AG08395 (cell line): Measurements from ENCODE around the gene DLG5.

Experiments
- DNase-seq: peaks from one replicate; pipeline ENCODE4 v3.0.0; 2012; ENCODE audit warnings: mixed read lengths, low spot score

DLG5 gene

DNA sequence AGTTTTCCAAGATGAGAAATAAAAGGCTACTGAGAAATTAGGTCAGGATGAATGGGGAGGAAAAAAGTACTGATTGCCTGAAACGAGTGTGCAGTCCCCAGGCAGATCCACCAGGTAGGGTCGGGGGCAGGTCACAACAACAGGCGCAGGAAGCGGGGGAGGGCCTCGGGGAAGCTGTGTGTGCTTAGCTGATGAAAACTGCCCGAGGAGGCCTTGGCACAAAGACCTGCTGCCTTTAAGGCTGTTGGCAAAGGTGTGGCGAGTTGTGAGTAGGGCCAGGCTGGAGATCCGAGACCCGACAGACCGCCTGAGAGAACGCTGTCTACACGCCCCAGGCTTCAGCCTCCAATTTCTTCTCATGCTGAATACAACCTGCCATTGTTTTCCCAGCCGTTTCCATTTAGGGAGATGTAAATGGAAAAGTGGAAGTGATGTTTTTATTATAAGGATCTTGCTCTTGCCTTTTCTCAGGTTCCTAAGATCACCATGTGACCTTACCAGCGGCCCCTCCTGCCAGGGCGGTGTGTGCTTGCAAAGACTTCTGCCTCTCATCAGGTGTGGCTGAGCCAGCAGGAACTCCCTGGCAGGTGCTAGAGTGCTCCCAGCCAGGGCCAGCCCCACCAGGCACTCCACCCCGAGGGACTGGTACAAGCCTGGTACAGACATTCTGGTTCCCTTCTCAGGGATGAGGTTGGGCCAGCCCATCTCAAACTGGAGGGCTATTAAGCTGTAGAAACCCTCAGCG is 60.8 kb downstream of the DLG5 start:
- no peak for DNase-seq

DNA sequence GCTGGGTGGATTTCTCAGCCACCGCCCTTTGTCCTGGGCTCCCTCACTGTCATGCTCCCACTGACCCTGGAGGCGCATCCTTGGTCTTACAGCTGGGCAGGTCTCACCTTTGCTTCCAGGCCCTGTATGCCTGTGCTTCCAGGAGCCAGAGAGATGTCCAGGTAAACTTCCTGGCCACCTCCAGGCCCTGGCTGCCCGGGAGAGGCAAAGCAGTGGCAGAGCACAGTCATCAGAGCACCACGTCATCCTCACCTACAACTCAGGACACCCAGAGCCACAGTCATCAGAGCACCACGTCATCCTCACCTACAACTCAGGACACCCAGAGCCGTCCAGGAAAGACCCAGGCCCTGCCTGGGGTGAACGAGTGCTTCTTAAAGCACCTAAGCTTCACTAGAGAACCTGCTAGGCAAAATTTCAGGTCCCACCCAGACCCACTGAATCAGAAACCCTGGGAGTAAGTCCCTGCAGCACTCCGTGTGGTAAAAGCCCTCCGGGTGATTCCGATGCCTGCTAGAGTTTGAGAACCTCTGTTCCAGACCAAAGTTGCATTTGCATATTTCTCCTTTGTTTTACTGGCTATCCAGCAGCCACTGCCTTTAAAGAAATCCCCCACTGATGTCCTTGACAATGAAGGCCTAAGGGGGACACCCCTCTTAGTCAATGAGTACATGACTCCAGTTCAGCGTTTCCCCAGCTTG is 62.3 kb downstream of the DLG5 start:
- no peak for DNase-seq

DNA sequence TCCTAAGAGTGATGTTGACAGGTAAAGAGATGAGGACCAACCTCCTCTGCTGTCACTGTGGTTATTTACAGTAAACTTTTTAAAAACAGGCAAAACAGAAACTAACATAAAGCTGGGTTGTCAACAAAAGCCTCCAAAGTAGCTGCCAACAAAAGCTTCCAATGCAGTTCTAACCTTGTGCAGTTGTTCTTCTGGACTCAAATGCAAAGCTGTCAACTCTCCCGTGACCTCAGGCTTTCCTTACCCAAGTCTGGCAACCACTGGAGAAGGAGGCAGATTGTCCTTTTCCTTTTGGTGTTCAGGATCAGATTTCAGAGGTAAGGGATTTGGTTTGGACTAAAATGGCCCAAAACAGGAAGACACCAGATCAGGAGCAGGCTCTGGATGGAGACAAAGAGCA is 63.1 kb downstream of the DLG5 start:
- DNase-seq, result no peak

DNA sequence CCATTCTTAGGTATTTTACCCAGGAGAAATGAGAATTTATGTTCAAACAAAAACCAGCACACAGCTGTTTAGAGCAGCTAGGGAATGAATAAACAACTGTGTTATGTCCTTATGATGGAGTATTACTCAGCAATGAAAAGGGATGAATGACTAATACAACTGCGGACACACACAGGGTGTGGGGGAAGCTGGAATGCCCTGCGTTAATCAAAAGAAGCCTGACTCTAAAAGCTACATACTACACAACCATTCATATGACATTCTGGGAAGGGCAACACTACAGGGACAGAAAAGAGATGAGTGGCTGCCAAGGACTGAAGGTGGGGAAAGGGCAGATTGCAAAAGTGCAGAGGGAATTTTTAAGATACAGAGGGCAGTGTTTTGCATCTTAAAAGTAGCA is 64.0 kb downstream of the DLG5 start:
- DNase-seq, result no peak

DNA sequence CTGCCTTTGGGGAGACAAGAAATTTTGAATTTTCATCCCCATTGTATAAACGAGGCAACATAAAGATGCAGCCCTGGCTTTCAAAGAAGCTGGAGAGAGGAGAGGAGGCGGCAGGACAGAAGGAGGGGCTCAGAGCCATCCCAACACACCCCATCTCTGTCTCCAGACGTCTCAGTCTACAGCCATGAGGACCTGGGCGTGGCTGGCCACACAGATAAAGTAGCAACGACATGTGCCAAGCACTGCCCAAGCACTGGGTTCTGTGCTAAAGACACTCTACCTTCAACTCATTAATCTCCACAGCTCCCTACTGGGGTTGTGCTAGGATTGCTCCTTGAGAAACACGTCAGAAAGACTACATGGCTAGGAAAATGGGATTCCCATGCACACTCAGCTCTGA is 65.2 kb downstream of the DLG5 start:
- no peak for DNase-seq

DNA sequence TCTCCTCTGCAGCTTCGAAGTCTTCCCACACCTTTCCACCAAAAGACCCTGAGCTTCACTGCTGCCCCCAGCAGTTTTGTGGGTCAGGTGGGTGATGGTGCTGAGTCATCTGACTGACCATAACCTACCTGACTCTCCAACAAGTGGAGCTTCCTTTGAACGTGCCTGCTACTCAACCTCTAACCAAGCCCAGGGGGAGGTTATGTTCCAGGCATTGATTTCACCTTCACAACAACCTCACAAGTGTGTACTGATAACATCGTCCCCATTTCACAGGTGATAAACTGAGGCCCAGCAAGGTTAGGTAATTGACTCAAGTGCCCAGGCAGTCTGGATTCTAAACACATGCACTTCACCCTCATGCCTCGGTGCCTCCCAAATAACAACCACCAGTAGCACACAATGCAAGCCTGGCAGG is 66.7 kb downstream of the DLG5 start:
- DNase-seq, result no peak

DNA sequence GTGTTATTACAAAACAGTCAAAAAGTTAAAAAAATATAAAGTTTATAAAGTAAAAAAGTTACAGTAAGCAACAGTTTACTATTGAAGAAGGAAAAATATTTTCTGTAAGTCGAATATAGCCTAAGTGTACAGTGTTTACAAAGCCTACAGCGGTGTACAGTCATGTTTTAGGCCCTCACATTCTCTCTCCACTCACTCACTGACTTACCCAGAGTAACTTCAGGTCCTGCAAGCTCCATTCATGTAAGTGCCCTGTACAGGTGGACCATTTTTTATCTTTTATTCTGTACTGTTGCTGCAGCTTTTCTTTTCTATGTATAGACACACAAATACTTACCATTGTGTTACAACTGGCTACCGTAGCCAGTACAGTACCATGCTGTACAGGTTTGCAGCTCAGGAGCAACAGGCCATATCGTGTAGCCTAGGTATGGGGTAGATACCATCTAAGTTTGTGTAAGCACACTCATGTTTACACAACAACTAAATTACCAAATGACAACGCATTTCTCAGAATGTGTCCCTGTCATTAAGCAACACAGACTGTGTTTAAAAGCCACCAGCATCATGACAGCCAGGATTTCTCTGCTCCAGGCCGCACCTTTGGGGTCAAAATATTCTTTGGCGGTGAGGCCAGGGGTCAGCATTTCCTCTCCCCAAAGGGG is 67.2 kb downstream of the DLG5 start:
- DNase-seq, result no peak

DNA sequence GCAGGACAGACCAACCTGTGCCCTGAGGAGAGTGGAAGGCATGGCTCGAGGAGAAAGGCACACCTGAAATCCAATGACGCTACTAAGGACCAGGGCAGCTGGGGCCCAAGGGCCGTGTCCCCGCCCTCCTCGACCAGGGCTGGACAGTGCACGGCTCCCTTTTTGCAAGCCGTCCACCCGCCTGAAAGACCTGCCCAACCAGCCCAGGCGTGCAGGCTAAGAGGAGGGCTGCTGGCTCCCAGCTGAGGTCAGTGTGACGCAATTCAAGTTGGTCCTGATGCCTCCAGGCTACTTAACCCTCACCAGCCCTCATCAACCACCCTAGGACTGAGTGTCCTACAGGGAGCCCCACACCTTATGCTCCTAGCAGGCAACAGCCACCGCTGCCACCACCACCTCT is 69.3 kb downstream of the DLG5 start:
- DNase-seq, result no peak

DNA sequence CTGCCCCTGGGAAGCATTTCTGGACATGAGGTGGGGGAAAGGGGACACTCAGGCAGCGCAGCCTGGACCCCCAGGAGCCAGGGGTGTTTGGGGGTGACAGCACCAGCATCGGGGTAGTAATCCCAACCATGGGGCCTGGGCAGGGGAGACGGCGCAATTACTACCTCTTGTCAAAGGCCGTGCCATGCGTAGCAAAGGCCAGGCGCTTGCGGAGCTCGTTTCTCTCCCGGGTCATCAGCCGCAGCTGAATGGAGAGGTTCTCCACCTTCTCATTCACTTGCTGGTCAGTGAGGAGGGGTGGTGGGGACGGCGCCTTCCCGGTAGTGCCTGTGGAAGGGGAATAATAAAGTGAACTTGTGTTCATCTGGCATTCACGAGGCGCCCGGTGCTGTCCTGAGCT is 70.0 kb downstream of the DLG5 start:
- DNase-seq, result no peak

DNA sequence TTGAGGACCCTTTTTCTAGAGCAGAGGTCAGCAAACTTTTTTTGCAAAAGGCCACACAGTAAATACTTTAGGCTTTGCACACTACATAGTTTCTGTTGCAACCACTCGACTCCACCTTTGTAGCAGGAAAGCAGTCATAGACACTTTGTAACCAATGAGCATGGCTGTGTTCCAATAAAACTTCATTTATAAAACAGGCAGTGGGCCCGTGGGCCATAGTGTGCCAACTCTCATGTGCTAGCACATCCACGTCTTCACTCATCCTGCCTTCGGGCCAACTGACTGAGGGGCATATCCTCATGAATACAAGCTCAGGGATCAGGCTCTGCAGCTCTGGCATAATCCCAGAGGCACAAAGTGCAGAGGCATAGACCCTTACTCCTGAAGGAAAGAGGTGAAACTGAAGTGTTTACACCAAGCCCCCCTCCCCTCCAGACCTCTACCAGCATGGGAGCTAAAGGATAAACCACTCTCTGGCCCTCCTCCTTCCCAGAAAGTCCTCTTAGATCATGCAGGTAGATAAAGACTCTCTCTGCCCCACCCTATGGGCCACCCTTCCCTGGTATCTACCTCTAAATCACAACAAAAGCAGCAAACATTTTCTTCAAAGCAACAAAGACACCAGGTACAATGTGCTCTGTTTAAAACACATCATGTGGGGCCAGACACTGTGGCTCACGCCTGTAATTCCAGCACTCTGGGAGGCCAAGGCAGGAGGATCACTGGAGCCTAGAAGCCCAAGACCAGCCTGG is 71.0 kb downstream of the DLG5 start:
- DNase-seq, result no peak

DNA sequence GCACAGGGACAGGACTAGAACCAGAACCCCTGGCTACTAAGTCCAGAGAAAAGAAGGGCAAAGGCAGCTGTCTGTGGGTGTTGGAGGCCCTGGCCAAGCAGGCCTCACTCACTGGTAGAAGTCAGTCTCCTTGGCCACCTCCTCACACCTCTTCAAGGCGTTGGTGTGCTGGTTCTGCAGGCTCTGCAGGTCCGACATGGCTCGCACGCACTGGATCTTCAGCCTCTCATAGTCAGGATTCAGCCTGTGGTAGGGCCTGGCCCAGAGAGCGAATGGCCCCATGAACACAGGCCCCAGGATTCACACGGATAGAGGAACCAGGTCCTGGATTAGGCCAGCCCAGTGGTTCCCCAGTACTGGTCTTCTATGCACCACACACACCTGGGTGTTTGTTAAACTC is 72.4 kb downstream of the DLG5 start:
- no peak for DNase-seq

DNA sequence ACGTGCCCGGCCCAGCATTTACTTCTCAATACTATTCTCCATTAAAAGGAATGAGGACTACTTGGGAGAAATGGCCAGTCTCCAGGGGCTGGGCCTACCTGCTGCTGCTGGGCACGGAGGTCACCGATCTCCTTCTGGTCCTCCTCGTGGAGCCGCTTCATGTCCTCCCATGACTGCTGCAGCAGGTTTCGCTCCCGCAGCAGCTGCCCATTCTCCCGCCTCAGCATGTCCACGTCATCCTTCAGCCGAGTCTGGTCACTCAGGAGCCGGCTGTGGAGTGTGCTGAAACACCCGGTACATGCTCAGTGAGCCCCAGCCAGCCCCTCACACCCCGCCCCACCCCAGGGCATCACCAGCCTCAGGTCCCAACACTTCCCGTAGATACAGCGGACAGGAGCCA is 73.3 kb downstream of the DLG5 start:
- DNase-seq, result no peak

DNA sequence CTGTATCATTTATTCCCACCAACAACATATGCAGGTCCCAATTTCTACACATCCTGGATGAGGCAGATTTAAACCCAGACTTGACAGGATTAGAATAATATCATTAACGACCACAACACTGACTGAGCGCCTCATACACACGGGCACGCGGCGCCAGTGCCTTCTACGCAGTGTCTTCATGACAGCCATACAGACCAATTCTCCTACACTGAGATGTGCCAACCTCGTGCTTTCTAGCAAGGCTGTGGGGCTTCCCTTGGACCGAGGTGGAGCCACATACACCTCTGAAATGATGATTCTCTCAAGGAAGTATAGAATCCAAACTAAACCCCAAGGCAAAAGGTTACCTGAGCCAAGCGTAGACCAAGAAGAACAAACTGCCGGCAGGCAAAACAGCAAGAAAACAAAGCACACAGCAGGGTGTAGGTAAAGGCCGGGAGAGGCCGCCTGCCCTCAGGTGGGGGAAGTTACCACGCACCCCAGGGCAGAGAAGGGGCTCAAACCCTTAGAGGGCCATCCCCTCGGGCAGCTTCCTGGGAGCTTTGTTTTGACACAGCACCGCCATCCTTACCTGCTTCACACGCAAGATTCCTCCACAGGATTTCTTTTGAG is 75.8 kb downstream of the DLG5 start:
- DNase-seq, result no peak

DNA sequence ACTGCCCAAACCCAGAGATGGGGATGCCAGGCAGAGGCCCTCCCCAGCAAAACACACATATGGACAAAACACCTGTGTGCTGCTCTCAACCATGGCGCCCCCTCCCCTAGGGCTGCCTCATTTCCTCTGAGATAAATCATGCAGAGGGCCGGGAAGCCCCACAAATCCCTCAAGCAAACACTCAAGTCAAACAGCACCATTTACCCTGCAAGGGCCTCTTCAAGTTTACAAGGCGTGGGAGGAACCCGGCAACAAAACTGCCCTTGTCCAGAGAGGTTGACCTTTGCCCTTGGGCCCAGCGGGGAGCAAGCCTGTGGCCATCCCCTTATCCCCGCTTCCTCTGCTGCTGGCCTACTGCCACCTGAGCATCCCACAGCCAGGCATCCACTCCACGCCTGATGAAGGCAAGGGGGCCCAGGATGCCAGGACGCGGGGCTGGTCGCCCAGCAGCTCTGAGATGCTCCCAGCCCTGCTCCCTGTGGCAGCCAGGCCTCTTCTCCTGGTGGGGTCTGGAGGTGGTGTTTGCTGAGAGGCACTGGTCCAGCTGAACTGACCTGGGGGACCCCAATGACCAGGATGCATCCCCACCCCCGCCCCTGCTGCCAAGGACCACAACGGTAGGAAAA is 77.4 kb downstream of the DLG5 start:
- DNase-seq, result no peak

DNA sequence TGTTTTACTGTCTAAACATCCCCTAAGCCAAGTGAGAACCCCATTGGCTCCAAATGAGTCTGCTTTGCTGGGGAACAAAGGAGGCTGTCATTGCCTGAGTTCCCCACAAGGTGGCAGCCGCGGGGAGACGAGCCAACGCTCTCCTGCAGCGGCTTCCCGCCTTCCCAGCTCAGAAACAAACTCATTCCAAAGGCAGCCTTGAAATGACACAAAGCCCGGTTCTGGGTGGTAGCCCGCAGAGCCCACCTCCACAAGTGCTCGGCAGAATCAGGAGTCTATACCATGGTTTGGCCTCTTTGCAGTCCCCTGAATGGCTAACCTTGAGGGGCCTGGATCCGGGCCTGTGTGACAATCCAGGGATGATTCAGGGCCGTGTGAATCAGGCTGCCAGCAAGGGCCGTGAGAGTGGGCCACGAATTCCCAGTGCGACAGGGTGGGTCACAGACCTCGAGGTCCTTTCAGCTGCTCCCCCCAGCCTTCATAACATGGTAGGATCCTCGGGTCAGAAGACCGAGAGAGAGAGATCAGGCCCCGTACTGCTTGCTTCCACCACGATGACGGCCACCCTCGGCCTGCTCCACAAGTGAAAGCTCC is 79.7 kb downstream of the DLG5 start:
- DNase-seq, result peak; percentile 81

DNA sequence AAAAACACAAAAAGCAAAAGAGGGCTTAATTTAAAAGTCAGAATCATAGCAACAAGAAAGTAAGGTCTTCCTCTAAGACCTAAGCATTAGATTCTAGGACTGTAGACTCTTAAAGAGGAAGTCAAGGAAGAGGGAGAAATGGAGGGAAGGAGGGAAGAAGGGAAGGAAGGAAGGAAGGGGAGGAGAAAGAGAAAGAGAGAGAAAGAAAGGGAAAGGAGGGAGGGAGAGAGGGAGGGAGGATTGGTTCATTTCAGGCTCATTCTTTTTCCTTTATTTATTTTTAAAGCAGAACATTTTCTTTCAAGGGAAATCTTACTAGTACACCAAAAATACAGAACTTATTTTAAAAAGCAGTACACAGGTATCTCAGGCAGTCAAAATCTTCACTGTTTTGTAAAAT is 81.1 kb downstream of the DLG5 start:
- no peak for DNase-seq

DNA sequence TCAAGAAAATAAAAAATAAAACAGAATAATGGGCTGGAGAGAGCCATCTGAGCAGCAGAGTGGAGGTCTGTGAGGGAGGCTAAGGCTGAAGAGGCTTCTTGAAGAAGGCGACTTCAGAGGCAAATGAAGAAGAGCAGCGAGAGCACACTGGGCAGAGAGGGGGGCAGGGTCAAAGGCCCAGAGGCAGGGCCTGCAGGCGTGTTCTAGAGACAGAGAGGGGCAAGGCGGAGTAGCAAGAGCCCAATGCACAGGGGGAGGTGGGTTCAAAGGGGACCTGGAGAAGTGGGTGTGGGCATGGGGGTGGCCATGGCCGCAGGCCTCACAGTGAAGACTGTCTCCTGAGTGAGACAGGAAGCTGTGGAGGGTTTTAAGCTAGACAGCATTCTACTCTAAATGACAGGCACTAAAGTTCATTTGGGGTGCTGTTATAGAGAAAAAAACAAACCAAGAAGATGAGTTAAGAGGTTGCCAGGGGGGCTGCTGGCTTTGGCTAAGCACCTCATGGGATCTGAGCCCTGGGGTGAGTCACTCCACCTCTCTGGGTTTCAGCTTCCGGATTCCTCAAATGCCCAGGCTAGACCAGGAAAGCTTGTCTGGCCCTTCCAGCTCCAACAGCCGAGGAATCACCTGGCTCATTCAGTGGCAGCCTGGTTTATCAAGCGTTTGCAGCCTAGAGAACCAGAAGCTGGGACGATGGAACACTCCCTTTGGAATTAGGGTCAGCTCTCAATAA is 81.7 kb downstream of the DLG5 start:
- peak; percentile 67 for DNase-seq

DNA sequence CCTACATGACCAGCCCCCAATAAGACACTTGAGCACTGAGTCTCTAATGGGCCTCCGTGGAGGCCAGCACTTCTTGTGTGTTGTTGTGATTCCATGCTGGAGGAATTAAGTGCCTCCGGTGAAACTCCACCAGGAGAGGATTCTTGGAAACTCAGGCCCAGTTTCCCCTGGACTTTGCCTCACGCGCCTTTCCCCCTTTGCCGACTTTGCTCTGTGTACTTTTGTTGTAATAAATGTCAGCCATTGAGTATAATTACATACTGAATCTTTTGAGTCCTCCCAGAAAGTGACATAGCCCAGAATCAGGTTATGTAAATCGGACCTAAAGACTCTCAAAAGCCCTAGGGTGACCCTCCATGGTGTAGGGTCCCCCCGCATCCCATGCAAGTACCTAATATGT is 82.4 kb downstream of the DLG5 start:
- DNase-seq, result no peak

DNA sequence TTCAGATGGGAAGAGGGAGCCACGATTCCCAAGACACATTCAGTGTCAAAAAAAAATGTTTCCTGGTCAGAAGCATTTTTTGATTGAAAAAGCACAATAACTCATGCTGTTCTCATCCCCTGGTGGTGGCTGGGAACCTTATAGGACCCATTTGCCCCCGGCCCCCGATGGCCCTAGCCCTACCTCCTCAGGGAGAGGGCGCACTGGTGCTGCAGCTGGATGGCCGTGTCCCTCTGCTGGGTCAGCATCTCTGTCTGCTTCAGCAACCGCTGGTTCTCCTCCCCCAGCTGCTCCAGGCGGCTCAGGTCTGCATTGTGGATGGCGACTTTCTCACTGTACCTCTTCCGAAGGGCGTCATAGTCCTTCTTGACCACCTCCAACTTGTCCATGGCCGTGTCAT is 83.3 kb downstream of the DLG5 start:
- no peak for DNase-seq

DNA sequence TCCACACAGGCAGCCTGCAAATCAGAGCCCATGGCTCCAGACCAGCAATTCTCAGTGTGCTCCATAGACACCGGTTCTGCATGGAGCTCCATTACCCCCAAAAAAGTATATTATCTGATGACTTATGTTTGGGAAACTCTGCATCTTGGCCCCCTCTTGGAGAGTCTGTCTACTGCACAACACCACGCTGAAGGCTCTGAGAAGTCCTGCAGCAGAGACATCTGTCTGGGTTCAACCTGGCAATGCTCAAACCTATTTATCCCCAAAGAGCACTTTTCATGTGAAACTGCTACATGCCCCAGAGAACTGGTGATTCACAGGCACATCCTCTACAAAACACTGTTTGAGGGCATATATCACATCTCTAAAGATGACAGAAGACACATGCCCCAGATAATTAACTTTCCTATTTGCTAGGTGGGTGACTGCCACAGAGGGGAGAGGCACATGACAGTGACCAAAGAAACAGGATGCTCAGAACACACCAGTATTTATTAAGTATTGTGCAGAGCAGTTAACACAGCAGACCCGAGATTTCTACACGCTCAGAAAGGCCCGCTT is 83.8 kb downstream of the DLG5 start:
- no peak for DNase-seq
